Activated T-cell treated with anti-CD3 and anti-CD28 coated beads, Interleukin-2, amount 50 U/mL, for 24 hours (primary cell): Measurements from ENCODE around the gene REM2.

Source experiments
- DNase-seq: peaks from one replicate; pipeline ENCODE4 v3.0.0-alpha.2; 2020
- H3K27ac Mint-ChIP-seq: 2 replicates; pipeline ENCODE4 v1.8.0; 2020; ENCODE audit warnings: mild to moderate bottlenecking, mixed read lengths
- H3K27me3 Mint-ChIP-seq: 2 replicates; pipeline ENCODE4 v1.8.0; 2020; ENCODE audit warnings: mixed read lengths
- H3K36me3 Mint-ChIP-seq: 2 replicates; pipeline ENCODE4 v1.8.0; 2020; ENCODE audit warnings: low read depth, mixed read lengths
- H3K4me1 Mint-ChIP-seq: 2 replicates; pipeline ENCODE4 v1.8.0; 2020; ENCODE audit warnings: low read depth, mixed read lengths
- H3K4me3 Mint-ChIP-seq: 2 replicates; pipeline ENCODE4 v1.8.0; 2020; ENCODE audit warnings: mild to moderate bottlenecking, moderate library complexity, mixed read lengths
- H3K9me3 Mint-ChIP-seq: 2 replicates; pipeline ENCODE4 v1.8.0; 2020; ENCODE audit warnings: mixed read lengths

Gene REM2

DNA sequence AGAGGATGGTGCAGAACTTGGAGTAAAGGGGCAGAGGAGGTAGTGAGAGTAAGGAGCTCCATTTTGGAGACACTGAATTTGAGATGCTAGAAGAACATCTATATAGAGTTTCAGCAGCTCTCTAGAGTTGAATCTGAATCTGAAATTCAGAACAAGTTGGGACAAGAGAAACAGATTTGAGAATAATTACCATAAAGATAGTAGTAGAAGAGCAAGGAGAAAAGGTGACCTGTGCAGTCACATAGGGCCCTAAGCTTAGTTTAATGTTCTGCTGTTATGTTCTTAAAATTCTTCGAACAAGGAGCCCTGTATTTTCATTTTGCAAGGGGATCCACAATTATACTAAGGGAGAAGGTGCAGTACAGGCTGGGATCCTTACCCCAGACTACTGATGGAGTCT is 7.4 kb downstream of the REM2 start:
- Mint-ChIP-seq H3K27ac (no peak overlapping the region), H3K27me3 (no peaks in the 10 kb centered on the region), H3K4me3 (no peak overlapping the region), H3K4me1 (peaks cover 32% of the 10 kb centered on the region), H3K36me3 (peaks cover 4% of the 10 kb centered on the region), H3K9me3 (no peaks in the 10 kb centered on the region)
- DNase-seq: no peak

DNA sequence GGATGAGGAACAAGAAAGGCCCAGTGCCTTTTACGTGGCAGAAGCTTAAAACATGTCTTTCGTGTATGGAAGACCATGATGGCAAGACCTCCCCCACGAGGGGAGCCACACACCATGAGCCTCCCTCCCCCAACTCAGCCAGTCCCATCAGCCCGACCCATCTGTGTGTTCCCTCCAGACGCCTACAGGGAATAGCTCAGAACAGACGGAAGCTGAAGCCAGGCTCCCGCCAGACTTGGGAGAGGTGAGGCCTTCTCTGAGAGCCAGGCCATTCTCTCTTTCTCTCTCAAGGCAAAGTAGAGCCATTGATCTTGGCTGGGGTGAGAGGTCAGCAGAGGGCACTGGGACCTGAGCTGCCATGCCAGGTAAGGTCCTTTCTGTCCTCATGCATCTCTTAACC is 9.5 kb downstream of the REM2 start:
- DNase-seq: no peak
- H3K4me3 Mint-ChIP-seq: no peak overlapping the region
- peaks cover 18% of the 10 kb centered on the region for H3K4me1 Mint-ChIP-seq
- H3K36me3 Mint-ChIP-seq: peaks cover 6% of the 10 kb centered on the region
- H3K9me3 Mint-ChIP-seq: no peaks in the 10 kb centered on the region
- H3K27ac Mint-ChIP-seq: no peak overlapping the region
- H3K27me3 Mint-ChIP-seq: no peaks in the 10 kb centered on the region

DNA sequence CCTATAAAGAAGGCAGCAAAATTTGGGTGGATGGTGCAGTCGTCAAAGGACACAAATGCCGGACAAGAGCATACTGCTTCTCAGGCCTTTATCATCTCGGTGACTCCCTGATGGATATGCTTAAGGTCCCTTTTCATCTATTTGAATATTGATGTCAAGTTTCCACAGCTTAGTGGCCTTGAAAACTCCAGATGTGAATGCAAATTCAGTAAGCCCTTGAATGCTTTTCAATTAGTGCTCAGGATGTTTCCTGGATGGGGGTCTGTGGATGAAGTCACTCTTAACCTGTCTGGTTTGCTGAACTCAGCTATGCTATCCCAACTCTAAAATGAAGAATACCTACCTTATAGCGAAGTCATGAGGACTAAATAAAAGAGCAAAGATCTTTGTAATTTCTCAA is 10.7 kb downstream of the REM2 start:
- no peak overlapping the region for H3K4me3 Mint-ChIP-seq
- H3K9me3 Mint-ChIP-seq: no peaks in the 10 kb centered on the region
- no peak overlapping the region for H3K27ac Mint-ChIP-seq
- H3K4me1 Mint-ChIP-seq: peaks cover 15% of the 10 kb centered on the region
- peaks cover 17% of the 10 kb centered on the region for H3K36me3 Mint-ChIP-seq
- DNase-seq: no peak
- no peaks in the 10 kb centered on the region for H3K27me3 Mint-ChIP-seq

DNA sequence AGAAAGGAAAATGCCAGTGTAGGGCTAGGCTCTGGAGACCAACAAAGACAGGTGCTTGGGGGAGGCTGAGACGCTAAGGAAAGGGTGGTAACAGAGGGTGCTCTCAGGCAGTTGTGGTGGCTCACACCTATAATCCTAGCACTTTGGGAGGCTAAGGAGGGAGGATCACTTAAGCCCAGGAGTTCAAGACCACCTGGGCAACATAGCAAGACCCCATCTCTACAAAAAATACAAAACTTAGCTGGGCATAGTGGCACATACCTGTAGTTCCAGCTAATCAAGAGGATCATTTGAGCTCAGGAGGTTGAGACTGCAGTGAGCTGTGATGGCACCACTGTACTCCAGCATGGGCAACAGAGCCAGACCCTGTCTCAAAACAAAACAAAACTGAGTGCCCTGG is 12.4 kb downstream of the REM2 start:
- no peak for DNase-seq
- Mint-ChIP-seq H3K36me3 (peaks cover 24% of the 10 kb centered on the region), H3K27ac (peak overlapping the region; percentile 48), H3K4me3 (no peak overlapping the region), H3K4me1 (peaks cover 15% of the 10 kb centered on the region), H3K27me3 (no peaks in the 10 kb centered on the region), H3K9me3 (no peaks in the 10 kb centered on the region)

DNA sequence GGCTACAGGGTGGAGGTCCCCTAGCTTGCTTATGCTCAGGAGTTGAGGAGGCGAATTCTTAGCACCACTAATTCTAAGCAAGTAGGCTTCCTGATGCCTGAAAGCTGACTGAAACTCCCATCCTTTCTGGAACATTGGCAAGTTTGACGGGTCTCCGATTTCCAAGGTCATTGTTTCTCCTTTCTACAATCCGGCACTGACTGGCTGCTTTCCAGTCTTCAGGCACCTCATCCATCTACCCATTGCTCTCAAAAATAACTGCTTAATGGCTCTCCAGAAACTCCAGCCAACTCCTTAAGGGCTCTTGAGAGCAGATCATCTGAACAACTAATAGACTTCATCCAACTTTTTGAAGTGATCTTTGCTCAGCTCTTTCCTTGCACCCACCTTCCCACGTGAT is 13.3 kb downstream of the REM2 start:
- no peak for DNase-seq
- no peaks in the 10 kb centered on the region for H3K27me3 Mint-ChIP-seq
- H3K4me1 Mint-ChIP-seq: peaks cover 15% of the 10 kb centered on the region
- H3K9me3 Mint-ChIP-seq: no peaks in the 10 kb centered on the region
- no peak overlapping the region for H3K27ac Mint-ChIP-seq
- peaks cover 32% of the 10 kb centered on the region for H3K36me3 Mint-ChIP-seq
- no peak overlapping the region for H3K4me3 Mint-ChIP-seq

DNA sequence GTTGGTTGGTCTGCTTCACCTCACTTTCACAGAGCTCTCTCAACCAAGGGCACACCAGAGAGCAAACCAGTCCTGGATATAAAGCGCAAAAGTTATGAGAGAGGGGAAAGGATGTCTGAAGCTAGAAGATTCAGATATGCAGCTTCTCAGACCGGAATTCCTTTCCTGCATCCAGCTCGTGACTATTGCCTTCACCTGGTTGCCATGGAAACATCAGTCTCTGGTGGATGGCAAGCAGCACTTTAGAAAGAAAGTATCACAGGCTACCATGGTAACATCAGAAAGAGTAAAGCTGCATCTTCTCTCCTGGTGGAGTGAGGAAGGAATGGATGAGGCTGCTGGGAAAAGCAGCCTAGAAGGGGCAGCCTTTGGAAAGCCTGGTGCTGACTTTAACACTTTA is 13.7 kb downstream of the REM2 start:
- DNase-seq: no peak
- Mint-ChIP-seq H3K9me3 (no peaks in the 10 kb centered on the region), H3K27me3 (no peaks in the 10 kb centered on the region), H3K4me1 (peaks cover 15% of the 10 kb centered on the region), H3K4me3 (no peak overlapping the region), H3K36me3 (peaks cover 36% of the 10 kb centered on the region), H3K27ac (no peak overlapping the region)

DNA sequence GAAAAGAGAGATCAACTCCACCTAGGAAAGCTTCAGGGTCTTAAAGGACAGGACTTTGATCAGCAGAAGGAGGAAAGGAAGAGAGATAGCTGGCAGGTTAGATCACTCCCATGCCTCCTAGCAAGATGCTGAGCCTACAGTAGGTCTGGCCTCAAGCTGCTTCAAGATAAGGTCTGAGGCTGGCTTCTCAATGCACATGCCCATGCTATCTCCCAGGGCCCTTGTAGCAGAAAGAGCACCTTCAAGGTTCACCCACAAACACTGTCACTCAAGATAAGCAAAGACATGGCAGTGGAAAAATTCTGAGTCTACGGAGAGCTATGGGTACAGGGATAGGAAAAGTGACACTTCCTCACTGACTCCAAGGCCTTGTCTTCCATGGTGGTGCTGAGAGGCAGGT is 14.3 kb downstream of the REM2 start:
- Mint-ChIP-seq H3K4me3 (no peak overlapping the region), H3K9me3 (no peaks in the 10 kb centered on the region), H3K27me3 (no peaks in the 10 kb centered on the region), H3K4me1 (peaks cover 15% of the 10 kb centered on the region), H3K27ac (peak overlapping the region; percentile 34), H3K36me3 (peaks cover 42% of the 10 kb centered on the region)
- DNase-seq: no peak

DNA sequence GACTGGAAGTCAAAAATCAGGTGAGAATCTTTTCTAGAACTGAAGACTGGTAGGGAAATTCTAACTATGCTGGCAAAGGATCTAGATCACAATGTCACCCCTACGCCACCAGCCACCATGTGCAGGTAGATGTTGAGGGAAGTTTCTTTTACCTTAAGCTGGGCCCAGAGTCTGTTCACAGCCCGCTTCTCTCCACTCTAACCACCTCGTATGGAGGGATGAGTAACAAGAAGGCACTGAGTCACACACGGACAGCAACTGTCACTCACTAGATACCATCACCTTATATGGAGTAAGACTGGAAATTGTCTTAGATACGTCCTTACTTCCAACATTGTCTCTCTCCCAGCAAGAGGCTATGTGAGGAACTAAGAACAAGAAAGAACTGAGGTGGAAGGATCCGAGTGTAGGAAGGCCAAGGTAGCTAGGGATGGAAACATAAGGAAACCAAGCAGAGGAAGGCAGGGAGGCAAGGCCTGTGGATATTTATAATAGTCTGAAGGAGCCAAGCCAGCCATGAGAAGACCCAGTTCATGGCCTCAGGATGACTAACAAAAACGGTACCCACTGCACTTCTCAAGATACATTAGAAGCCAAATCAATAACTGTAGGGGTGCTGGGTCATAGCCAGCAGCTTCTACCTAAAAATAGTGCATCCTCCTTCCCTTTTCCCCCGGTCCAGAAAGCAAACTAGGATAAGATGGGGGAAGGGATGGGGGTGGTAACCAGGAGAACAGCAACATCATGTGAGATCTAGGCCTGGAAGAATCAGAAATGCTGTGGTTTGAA is 15.5 kb downstream of the REM2 start:
- peaks cover 49% of the 10 kb centered on the region for H3K36me3 Mint-ChIP-seq
- H3K27ac Mint-ChIP-seq: peak overlapping the region; percentile 86
- H3K4me1 Mint-ChIP-seq: peaks cover 15% of the 10 kb centered on the region
- H3K27me3 Mint-ChIP-seq: no peaks in the 10 kb centered on the region
- no peak for DNase-seq
- no peak overlapping the region for H3K4me3 Mint-ChIP-seq
- H3K9me3 Mint-ChIP-seq: no peaks in the 10 kb centered on the region

DNA sequence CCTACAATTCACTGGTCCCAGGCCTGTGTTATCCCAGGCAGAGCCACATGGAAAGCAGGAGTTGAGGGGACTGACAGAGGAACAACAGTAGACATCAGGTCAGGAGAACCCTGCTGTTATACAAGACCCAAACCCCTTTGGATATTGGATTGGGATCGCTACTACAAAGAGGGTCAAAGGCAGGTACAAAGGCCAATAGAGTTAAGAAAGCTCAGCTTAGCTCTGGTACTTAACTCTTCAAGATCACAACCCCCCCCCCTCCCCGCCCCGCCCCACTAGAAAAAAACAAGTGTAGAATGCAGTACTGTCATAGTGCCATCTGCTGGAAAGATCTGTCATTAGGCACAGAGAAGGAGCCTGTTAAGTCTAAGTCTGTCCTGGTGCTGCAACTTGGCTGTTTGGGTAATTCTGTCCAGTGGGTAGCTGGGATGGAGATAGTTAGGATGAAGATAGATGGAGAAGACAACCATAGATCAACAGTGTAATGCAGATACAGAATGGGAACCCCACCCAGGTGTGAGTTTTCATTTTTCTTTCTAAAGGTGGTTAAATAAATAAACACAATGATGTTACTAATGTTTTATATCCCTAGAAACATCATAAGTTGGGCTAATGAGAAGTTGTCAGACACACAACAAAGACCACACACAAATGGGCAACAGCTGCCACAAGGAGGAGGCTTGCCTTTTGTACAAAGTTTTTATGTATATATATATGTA is 17.2 kb downstream of the REM2 start:
- H3K4me1 Mint-ChIP-seq: peaks cover 15% of the 10 kb centered on the region
- DNase-seq: no peak
- H3K27me3 Mint-ChIP-seq: no peaks in the 10 kb centered on the region
- no peak overlapping the region for H3K27ac Mint-ChIP-seq
- H3K4me3 Mint-ChIP-seq: no peak overlapping the region
- peaks cover 67% of the 10 kb centered on the region for H3K36me3 Mint-ChIP-seq
- no peaks in the 10 kb centered on the region for H3K9me3 Mint-ChIP-seq

DNA sequence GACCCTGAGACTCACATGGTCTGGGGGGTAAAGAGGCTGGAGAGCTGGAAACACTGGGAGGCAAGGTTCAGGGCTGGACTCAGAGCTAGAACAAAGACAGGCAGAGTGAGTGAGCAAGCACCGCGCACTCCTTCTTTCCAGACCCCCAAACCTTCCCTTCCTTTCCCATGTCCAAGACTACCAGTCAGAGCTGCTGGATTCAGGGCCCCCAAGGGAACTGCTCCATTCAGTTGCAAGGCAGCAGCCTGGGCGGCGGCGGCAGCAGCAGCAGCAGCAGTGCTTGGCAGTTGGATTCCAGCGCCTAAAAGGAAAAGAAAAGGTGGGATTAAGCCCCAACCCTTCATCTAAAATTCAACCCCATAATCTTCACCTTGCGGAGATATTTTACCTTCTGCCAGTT is 18.8 kb downstream of the REM2 start:
- no peak for DNase-seq
- H3K4me1 Mint-ChIP-seq: peaks cover 15% of the 10 kb centered on the region
- peak overlapping the region; percentile 58 for H3K27ac Mint-ChIP-seq
- no peak overlapping the region for H3K4me3 Mint-ChIP-seq
- no peaks in the 10 kb centered on the region for H3K9me3 Mint-ChIP-seq
- H3K27me3 Mint-ChIP-seq: no peaks in the 10 kb centered on the region
- H3K36me3 Mint-ChIP-seq: peaks cover 82% of the 10 kb centered on the region

DNA sequence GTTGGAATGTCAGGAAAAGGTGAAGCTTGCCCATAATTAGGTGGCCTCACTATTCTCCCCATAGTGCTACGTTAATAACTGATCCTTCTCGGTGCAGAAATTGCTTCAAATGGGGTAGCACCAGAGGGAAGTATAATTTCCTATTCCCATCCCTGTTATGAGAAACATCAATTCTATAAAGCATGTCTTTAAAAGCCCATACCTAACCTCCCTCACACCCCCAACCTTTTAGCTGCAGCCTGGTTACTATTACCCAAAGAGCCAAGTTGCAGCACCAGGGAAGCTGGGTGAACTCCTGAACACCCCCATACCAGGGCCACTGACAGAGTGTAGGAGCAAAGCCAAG is 20.7 kb downstream of the REM2 start:
- Mint-ChIP-seq H3K27ac (peak overlapping the region; percentile 78), H3K4me3 (no peak overlapping the region), H3K36me3 (peaks cover 83% of the 10 kb centered on the region), H3K27me3 (no peaks in the 10 kb centered on the region), H3K4me1 (peaks cover 5% of the 10 kb centered on the region), H3K9me3 (no peaks in the 10 kb centered on the region)
- no peak for DNase-seq

DNA sequence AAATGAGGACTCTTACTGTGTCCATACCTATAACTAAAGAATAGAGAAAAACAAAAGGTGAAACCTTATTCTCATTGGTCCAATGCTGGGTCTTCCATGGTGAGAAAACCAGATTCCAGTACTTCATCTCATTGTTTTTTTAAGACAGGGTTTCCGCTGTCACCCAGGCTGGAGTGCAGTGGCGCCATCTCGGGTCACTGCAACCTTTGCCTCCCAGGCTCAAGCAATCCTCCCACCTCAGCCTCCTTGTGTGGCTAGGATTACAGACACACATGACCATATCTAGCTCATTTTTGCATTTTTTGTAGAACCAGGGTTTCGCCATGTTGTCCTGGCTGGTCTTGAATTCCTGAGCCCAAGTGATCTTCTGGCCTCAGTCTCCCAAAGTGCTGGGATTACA is 22.6 kb downstream of the REM2 start:
- DNase-seq: no peak
- Mint-ChIP-seq H3K4me3 (no peak overlapping the region), H3K36me3 (peaks cover 91% of the 10 kb centered on the region), H3K9me3 (no peaks in the 10 kb centered on the region), H3K4me1 (peaks cover 5% of the 10 kb centered on the region), H3K27me3 (no peaks in the 10 kb centered on the region), H3K27ac (peak overlapping the region; percentile 35)

DNA sequence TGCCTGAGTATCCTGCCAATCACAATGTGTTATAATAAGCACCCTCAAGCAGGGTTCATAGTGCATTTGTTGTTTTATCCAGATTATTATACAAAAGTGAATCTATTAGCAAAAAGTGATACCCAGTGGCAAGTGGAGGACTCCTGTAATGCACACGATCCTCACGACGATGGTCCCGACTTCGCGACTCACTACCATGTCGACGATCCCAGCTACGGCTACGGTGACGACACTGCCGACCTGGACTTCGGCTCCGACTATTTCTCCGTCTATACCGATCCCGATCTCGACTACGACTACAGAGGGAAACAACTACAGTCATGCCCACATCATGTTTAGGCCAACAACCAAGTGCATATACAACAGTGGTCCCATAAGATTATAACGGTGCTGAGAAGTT is 23.1 kb downstream of the REM2 start:
- DNase-seq: no peak
- Mint-ChIP-seq H3K4me3 (no peak overlapping the region), H3K4me1 (peaks cover 8% of the 10 kb centered on the region), H3K9me3 (no peaks in the 10 kb centered on the region), H3K27ac (no peak overlapping the region), H3K36me3 (peaks cover 91% of the 10 kb centered on the region), H3K27me3 (no peaks in the 10 kb centered on the region)

DNA sequence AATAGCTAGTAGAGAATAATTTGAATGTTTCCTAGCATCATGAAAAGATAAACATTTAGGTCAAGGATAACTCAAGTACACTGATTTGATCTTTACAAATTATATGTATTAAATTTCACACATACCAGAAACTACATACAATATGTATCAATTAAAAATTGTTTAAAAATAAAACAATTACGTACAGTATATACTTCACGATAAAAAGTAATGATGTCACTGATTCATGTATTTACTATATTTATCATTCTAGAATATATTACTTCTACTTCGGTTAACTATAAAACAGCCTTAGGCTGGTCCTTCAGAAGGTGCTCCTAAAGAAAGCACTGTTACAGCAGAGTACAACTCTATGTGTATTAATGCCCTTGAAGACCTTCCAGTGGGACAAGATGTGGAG is 24.4 kb downstream of the REM2 start:
- Mint-ChIP-seq H3K36me3 (peaks cover 91% of the 10 kb centered on the region), H3K27ac (no peak overlapping the region), H3K9me3 (no peaks in the 10 kb centered on the region), H3K4me1 (peaks cover 21% of the 10 kb centered on the region), H3K4me3 (no peak overlapping the region), H3K27me3 (no peaks in the 10 kb centered on the region)
- no peak for DNase-seq

DNA sequence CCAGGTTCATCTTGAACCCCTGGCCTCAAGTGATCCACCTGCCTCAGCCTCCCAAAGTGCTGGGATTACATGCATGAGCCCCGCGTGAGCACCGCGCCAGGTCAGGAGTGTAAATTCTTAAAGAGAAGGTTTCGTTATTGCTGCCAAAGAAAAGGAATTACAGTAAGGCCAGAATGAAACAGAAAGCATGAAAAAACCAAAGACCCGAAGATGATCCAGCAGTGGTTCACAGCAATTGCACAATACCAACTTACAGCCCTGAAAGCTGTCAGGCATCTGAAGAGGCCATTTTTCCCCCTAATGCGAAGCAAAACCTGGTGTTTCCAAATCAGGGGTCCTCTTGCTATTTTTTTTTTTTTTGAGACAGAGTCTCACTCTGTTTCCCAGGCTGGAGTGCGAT is 25.6 kb downstream of the REM2 start:
- Mint-ChIP-seq H3K27ac (peak overlapping the region; percentile 34), H3K4me1 (peaks cover 23% of the 10 kb centered on the region), H3K27me3 (no peaks in the 10 kb centered on the region), H3K36me3 (peaks cover 85% of the 10 kb centered on the region), H3K9me3 (no peaks in the 10 kb centered on the region), H3K4me3 (no peak overlapping the region)
- no peak for DNase-seq
